DND-41 (cell line): ENCODE results near the gene KLHL36.

Source experiments
- ATAC-seq: fragments of 200-7000 bp; cut with Tn5 transposase; 3 replicates; pipeline ENCODE4 v1.9.1; 2021; ENCODE audit warnings: low read depth; ENCODE audit not compliant: insufficient read depth
- DNase-seq: peaks from one replicate; pipeline ENCODE4 v3.0.0-alpha.2; 2020
- H2AFZ ChIP-seq: 2 replicates; pipeline ENCODE4 v1.6.0; 2012; ENCODE audit warnings: low read depth, low read length
- H3K27ac ChIP-seq: 2 replicates; pipeline ENCODE4 v1.5.1; 2012; ENCODE audit warnings: low read length, inconsistent platforms
- H3K27me3 ChIP-seq: fragments of 200-600 bp; sonication (generic); 2 replicates; pipeline ENCODE4 v1.6.0; 2012; ENCODE audit warnings: low read length, mild to moderate bottlenecking, inconsistent platforms; ENCODE audit not compliant: insufficient read depth, poor library complexity
- H3K36me3 ChIP-seq: 2 replicates; pipeline ENCODE4 v1.5.1; 2012; ENCODE audit warnings: low read length, inconsistent platforms; ENCODE audit not compliant: insufficient read depth
- H3K4me1 ChIP-seq: 2 replicates; pipeline ENCODE4 v1.5.1; 2012; ENCODE audit warnings: mild to moderate bottlenecking, low read length; ENCODE audit not compliant: insufficient read depth
- H3K4me2 ChIP-seq: 2 replicates; pipeline ENCODE4 v1.6.0; 2012; ENCODE audit warnings: mild to moderate bottlenecking, moderate library complexity, low read length, inconsistent platforms; ENCODE audit not compliant: insufficient read depth
- H3K4me3 ChIP-seq, 2 experiments: fragments of 200-600 bp in 1 of 2; shearing (Covaris generic) in 1 of 2; 2 replicates each; pipeline ENCODE4 v1.5.1; 2012 to 2016; ENCODE audit warnings: inconsistent platforms in 2 of 2, low read length in 2 of 2, mild to moderate bottlenecking in 2 of 2, low read depth in 1 of 2, moderate library complexity in 1 of 2
- H3K79me2 ChIP-seq: 2 replicates; pipeline ENCODE4 v1.6.0; 2012; ENCODE audit warnings: low read length, inconsistent platforms; ENCODE audit not compliant: insufficient read depth
- H3K9ac ChIP-seq: 2 replicates; pipeline ENCODE4 v1.6.0; 2012; ENCODE audit warnings: low read depth, mild to moderate bottlenecking, inconsistent platforms, low read length, moderate library complexity
- H3K9me3 ChIP-seq: 2 replicates; pipeline ENCODE4 v1.5.1; 2012; ENCODE audit warnings: low read length, moderate library complexity, mild to moderate bottlenecking, inconsistent platforms; ENCODE audit not compliant: insufficient read depth, severe bottlenecking
- H4K20me1 ChIP-seq: 2 replicates; pipeline ENCODE4 v1.6.0; 2012; ENCODE audit warnings: low read length; ENCODE audit not compliant: insufficient read depth
- CTCF ChIP-seq: IDR thresholded peaks from 2 replicates; pipeline ENCODE4 v1.5.1; 2012; ENCODE audit warnings: borderline replicate concordance, low read length, moderate library complexity, mild to moderate bottlenecking; ENCODE audit not compliant: poor library complexity, severe bottlenecking; ENCODE audit errors: extremely low read depth
- EZH2 ChIP-seq: IDR thresholded peaks from 3 replicates; pipeline ENCODE4 v1.6.1; 2012; ENCODE audit warnings: borderline replicate concordance, low read depth, mild to moderate bottlenecking, moderate library complexity, low read length, inconsistent platforms; ENCODE audit not compliant: severe bottlenecking

KLHL36 gene

GRCh38 chr16:84607694-84608093, 40.6 kb upstream of the KLHL36 start:
- Histone ChIP-seq H3K9ac (no peak overlapping the region), H3K79me2 (no peaks in the 10 kb centered on the region), H3K4me2 (no peak overlapping the region), H3K36me3 (no peaks in the 10 kb centered on the region), H4K20me1 (no peaks in the 10 kb centered on the region; the same call in 1 of the 2 replicates), H3K4me3 (no peak overlapping the region), H3K27ac (no peak overlapping the region), H3K9me3 (no peaks in the 10 kb centered on the region), H3K27me3 (no peaks in the 10 kb centered on the region), H2AFZ (no peak overlapping the region), H3K4me1 (no peaks in the 10 kb centered on the region)
- ATAC-seq (no peak), DNase-seq (no peak)
- TF ChIP-seq CTCF (no peak), EZH2 (no peak)

GRCh38 chr16:84608282-84608681, 40.0 kb upstream of the KLHL36 start:
- Histone ChIP-seq H3K36me3 (no peaks in the 10 kb centered on the region), H4K20me1 (no peaks in the 10 kb centered on the region; the same call in 1 of the 2 replicates), H3K4me2 (no peak overlapping the region), H3K79me2 (no peaks in the 10 kb centered on the region), H3K4me3 (no peak overlapping the region), H2AFZ (no peak overlapping the region), H3K9me3 (no peaks in the 10 kb centered on the region), H3K27me3 (no peaks in the 10 kb centered on the region), H3K27ac (no peak overlapping the region), H3K4me1 (no peaks in the 10 kb centered on the region), H3K9ac (no peak overlapping the region)
- DNase-seq (no peak), ATAC-seq (no peak)
- TF ChIP-seq CTCF (no peak), EZH2 (no peak)

- no peak overlapping the region for H3K9ac ChIP-seq
- H3K4me1 ChIP-seq, result no peaks in the 10 kb centered on the region
- no peak overlapping the region for H3K27ac ChIP-seq
- no peaks in the 10 kb centered on the region; the same call in 1 of the 2 replicates for H4K20me1 ChIP-seq
- H3K9me3 ChIP-seq, result no peaks in the 10 kb centered on the region
- no peaks in the 10 kb centered on the region for H3K27me3 ChIP-seq
- TF ChIP-seq EZH2 (no peak), CTCF (no peak)
- ATAC-seq, result no peak
- no peak for DNase-seq
- no peak overlapping the region for H3K4me3 ChIP-seq
- no peak overlapping the region for H2AFZ ChIP-seq
- H3K4me2 ChIP-seq, result no peak overlapping the region
- H3K79me2 ChIP-seq, result no peaks in the 10 kb centered on the region
- no peaks in the 10 kb centered on the region for H3K36me3 ChIP-seq
Measured at GRCh38 chr16:84609563-84610177, 38.6 kb upstream of the KLHL36 start.

- TF ChIP-seq CTCF (no peak), EZH2 (no peak)
- H3K27ac ChIP-seq, result no peak overlapping the region
- DNase-seq (no peak), ATAC-seq (no peak)
- H3K27me3 ChIP-seq, result no peaks in the 10 kb centered on the region
- H3K36me3 ChIP-seq, result no peaks in the 10 kb centered on the region
- H3K4me2 ChIP-seq, result no peak overlapping the region
- no peaks in the 10 kb centered on the region for H3K79me2 ChIP-seq
- no peaks in the 10 kb centered on the region for H3K4me1 ChIP-seq
- H3K9ac ChIP-seq, result no peak overlapping the region
- no peak overlapping the region for H2AFZ ChIP-seq
- H3K9me3 ChIP-seq, result no peaks in the 10 kb centered on the region
- no peak overlapping the region for H3K4me3 ChIP-seq
- H4K20me1 ChIP-seq, result no peaks in the 10 kb centered on the region; the same call in 1 of the 2 replicates
Measured at GRCh38 chr16:84610376-84610775, 37.9 kb upstream of the KLHL36 start.
